IMR-90 (cell line): Measurements from ENCODE around the gene TRIM32. TPM values are rescaled to one million over a fixed set of nuclear protein-coding genes. Genes with fewer than 3 reads are reported as not detected.

Source experiments
- ATAC-seq: fragments of 200-7000 bp; cut with Tn5 transposase; 2 replicates; pipeline ENCODE4 v1.9.1; 2020; ENCODE audit warnings: low read depth, mild to moderate bottlenecking, moderate library complexity
- BruUV-seq: library from RNA; stranded (reverse); fragments of 400-500 nt; replicated peaks from 2 replicates; lab custom pipeline; 2021; lab: Mats Ljungman, UMichigan
- CTCF ChIA-PET: fragments of 300-600 bp; formaldehyde crosslinking; extraction: SDS; loops from one replicate; lab custom pipeline; 2021; ENCODE audit warnings: antibody characterized with exemption; lab: Yijun Ruan, JAX
- POLR2A ChIA-PET: fragments of 300-600 bp; sonication (Branson Sonifier 250); formaldehyde crosslinking; loops from one replicate; lab custom pipeline; 2022; ENCODE audit warnings: antibody characterized with exemption; ENCODE audit not compliant: unreplicated experiment; lab: Charles Lee
- DNase-seq: peaks from one replicate; pipeline ENCODE4 v3.0.0; 2013
- H2AFZ ChIP-seq: replicated peaks from 2 replicates; pipeline ENCODE3; 2013; ENCODE audit warnings: low read length, mild to moderate bottlenecking; ENCODE audit not compliant: poor library complexity
- H2AK5ac ChIP-seq: 2 replicates; pipeline ENCODE4 v1.6.1; 2013; ENCODE audit warnings: low read depth, low read length, inconsistent platforms
- H2AK9ac ChIP-seq: replicated peaks from 2 replicates; pipeline ENCODE3; 2013; ENCODE audit warnings: mild to moderate bottlenecking, low read depth, low read length, moderate library complexity; ENCODE audit not compliant: poor library complexity
- H2BK120ac ChIP-seq: 2 replicates; pipeline ENCODE4 v1.6.1; 2013; ENCODE audit warnings: low read depth, low read length, inconsistent platforms
- H2BK15ac ChIP-seq: 3 replicates; pipeline ENCODE4 v1.6.1; 2013; ENCODE audit warnings: low read depth, low read length, inconsistent platforms
- H2BK20ac ChIP-seq: 2 replicates; pipeline ENCODE4 v1.6.1; 2013; ENCODE audit warnings: low read depth, mild to moderate bottlenecking, inconsistent platforms, low read length, moderate library complexity
- H2BK5ac ChIP-seq: 2 replicates; pipeline ENCODE4 v1.6.1; 2013; ENCODE audit warnings: mild to moderate bottlenecking, low read depth, low read length, inconsistent platforms; ENCODE audit not compliant: poor library complexity, severe bottlenecking
- H3K14ac ChIP-seq: replicated peaks from 2 replicates; pipeline ENCODE4 v1.6.1; 2013; ENCODE audit warnings: low read depth, low read length, inconsistent platforms
- H3K18ac ChIP-seq: 2 replicates; pipeline ENCODE4 v1.6.1; 2013; ENCODE audit warnings: low read depth, low read length, control low read depth
- H3K23ac ChIP-seq: 2 replicates; pipeline ENCODE4 v1.6.1; 2013; ENCODE audit warnings: low read depth, low read length, inconsistent platforms
- H3K27ac ChIP-seq: 2 replicates; pipeline ENCODE4 v1.5.1; 2013; ENCODE audit warnings: mild to moderate bottlenecking, control low read depth, low read length; ENCODE audit not compliant: insufficient read depth
- H3K27me3 ChIP-seq: 2 replicates; pipeline ENCODE4 v1.6.1; 2013; ENCODE audit warnings: low read length; ENCODE audit not compliant: control insufficient read depth, insufficient read depth
- H3K36me3 ChIP-seq: 2 replicates; pipeline ENCODE4 v1.6.1; 2013; ENCODE audit warnings: low read length, mixed read lengths; ENCODE audit not compliant: control insufficient read depth, insufficient read depth
- H3K4ac ChIP-seq: 2 replicates; pipeline ENCODE4 v1.6.1; 2013; ENCODE audit warnings: low read depth, low read length, inconsistent platforms
- H3K4me1 ChIP-seq: 2 replicates; pipeline ENCODE4 v1.6.1; 2013; ENCODE audit warnings: low read length, mixed read lengths; ENCODE audit not compliant: control insufficient read depth, insufficient read depth
- H3K4me2 ChIP-seq: 2 replicates; pipeline ENCODE4 v1.6.1; 2013; ENCODE audit warnings: low read depth, mild to moderate bottlenecking, control low read depth, low read length, moderate library complexity
- H3K4me3 ChIP-seq: 2 replicates; pipeline ENCODE4 v1.5.1; 2013; ENCODE audit warnings: low read depth, mild to moderate bottlenecking, control low read depth, low read length, moderate library complexity; ENCODE audit not compliant: insufficient read depth
- H3K56ac ChIP-seq: 2 replicates; pipeline ENCODE4 v1.6.1; 2013; ENCODE audit warnings: low read length, inconsistent platforms; ENCODE audit not compliant: insufficient read depth; ENCODE audit errors: extremely low read depth
- H3K79me1 ChIP-seq, 2 experiments: 2 replicates each; pipeline ENCODE4 v1.6.1; 2013; ENCODE audit warnings: low read length in 2 of 2, inconsistent platforms in 1 of 2, low read depth in 1 of 2
- H3K9ac ChIP-seq: 2 replicates; pipeline ENCODE4 v1.6.1; 2013; ENCODE audit warnings: low read depth, low read length, control low read depth
- H3K9me1 ChIP-seq: 2 replicates; pipeline ENCODE4 v1.6.1; 2013; ENCODE audit warnings: low read length, inconsistent platforms; ENCODE audit not compliant: insufficient read depth
- H3K9me3 ChIP-seq: 2 replicates; pipeline ENCODE4 v1.6.1; 2013; ENCODE audit warnings: low read length; ENCODE audit not compliant: control insufficient read depth, insufficient read depth
- H4K20me1 ChIP-seq: 2 replicates; pipeline ENCODE4 v1.6.1; 2013; ENCODE audit warnings: low read length, inconsistent platforms; ENCODE audit not compliant: insufficient read depth
- H4K5ac ChIP-seq: 2 replicates; pipeline ENCODE4 v1.6.1; 2013; ENCODE audit warnings: mild to moderate bottlenecking, low read depth, low read length, control low read depth
- H4K8ac ChIP-seq, 2 experiments: 2 replicates each; pipeline ENCODE4 v1.6.1; 2013; ENCODE audit warnings: low read depth in 2 of 2, low read length in 2 of 2, control low read depth in 1 of 2, inconsistent platforms in 1 of 2
- H4K91ac ChIP-seq: 2 replicates; pipeline ENCODE4 v1.6.1; 2013; ENCODE audit warnings: low read depth, low read length, inconsistent platforms; ENCODE audit not compliant: insufficient read depth
- CEBPB ChIP-seq: IDR thresholded peaks from 2 replicates; pipeline ENCODE4 v1.6.1; 2012; ENCODE audit warnings: low read depth, low read length, improper control_type of control experiment
- CHD1 ChIP-seq: IDR thresholded peaks from 2 replicates; pipeline ENCODE4 v1.6.1; 2012; ENCODE audit warnings: low read depth, low read length, improper control_type of control experiment
- MXI1 ChIP-seq: IDR thresholded peaks from 2 replicates; pipeline ENCODE4 v1.6.1; 2012; ENCODE audit warnings: low read depth, mild to moderate bottlenecking, low read length, moderate library complexity, borderline replicate concordance
- NFE2L2 ChIP-seq: fragments of 150-350 bp; IDR thresholded peaks from 2 replicates; pipeline ENCODE4 v1.6.1; 2016; ENCODE audit warnings: low read depth, mild to moderate bottlenecking, low read length
- POLR2A ChIP-seq: IDR thresholded peaks from 2 replicates; pipeline ENCODE4 v1.6.1; 2012; ENCODE audit warnings: mild to moderate bottlenecking, low read depth, low read length
- RCOR1 ChIP-seq: IDR thresholded peaks from 2 replicates; pipeline ENCODE4 v1.6.1; 2012; ENCODE audit warnings: mild to moderate bottlenecking, low read length, improper control_type of control experiment; ENCODE audit not compliant: insufficient replicate concordance
- SMC3 ChIP-seq: fragments of 150-350 bp; IDR thresholded peaks from 2 replicates; pipeline ENCODE4 v1.6.1; 2016; ENCODE audit warnings: low read depth, mild to moderate bottlenecking, antibody characterized with exemption, low read length, moderate library complexity
- WGBS, 2 experiments: methylation state at CpG; one replicate each; pipeline versions ENCODE4 v1.1.5 to v1.1.7; 2013; ENCODE audit warnings: missing lambda C conversion rate in 2 of 2; ENCODE audit not compliant: insufficient read length in 1 of 2; ENCODE audit errors: extremely low coverage in 2 of 2; 5-methylcytosine and 5-hydroxymethylcytosine counted together
- dilution Hi-C: fragments of 300-500 bp; cut with HindIII; formaldehyde crosslinking; loops from one replicate; pipeline ENCODE4 v1.14.3; 2018; ENCODE audit warnings: low sequenced_read_pairs; ENCODE audit not compliant: unreplicated experiment
- in situ Hi-C: fragments of 300-500 bp; cut with MboI; formaldehyde crosslinking; loops from 3 replicates; pipeline ENCODE4 v1.14.3; 2019; ENCODE audit warnings: low sequenced_read_pairs, inconsistent platforms, mixed read lengths
- intact Hi-C: fragments of 100-400 bp; cut with micrococcal nuclease; formaldehyde crosslinking; loops from 2 replicates; pipeline ENCODE4 v1.10.0; 2022
- polyA plus RNA-seq, 3 experiments: library from polyadenylated mRNA; depleted of rRNA; stranded (reverse); fragments of >200 nt; gene quantifications; 2 replicates each; pipeline ENCODE4 v1.2.3, GENCODE V29; 2012; ENCODE audit warnings: low replicate concordance in 1 of 3
- total RNA-seq: library from RNA; depleted of rRNA; stranded (reverse); fragments of >200 nt; gene quantifications from 2 replicates; pipeline ENCODE4 v1.2.3, GENCODE V29; 2012
- TF ChIP-seq, protein P1 (sequence below): conservative IDR thresholded peaks from 2 replicates; pipeline ENCODE4 v1.5.1; 2012; ENCODE audit warnings: mild to moderate bottlenecking, low read depth, low read length, improper control_type of control experiment

The TRIM32 gene
- total and polyA plus RNA-seq, 2 of the 4 experiments (the other 2 are of a cell fraction): 12.8 to 31.0 TPM

DNA sequence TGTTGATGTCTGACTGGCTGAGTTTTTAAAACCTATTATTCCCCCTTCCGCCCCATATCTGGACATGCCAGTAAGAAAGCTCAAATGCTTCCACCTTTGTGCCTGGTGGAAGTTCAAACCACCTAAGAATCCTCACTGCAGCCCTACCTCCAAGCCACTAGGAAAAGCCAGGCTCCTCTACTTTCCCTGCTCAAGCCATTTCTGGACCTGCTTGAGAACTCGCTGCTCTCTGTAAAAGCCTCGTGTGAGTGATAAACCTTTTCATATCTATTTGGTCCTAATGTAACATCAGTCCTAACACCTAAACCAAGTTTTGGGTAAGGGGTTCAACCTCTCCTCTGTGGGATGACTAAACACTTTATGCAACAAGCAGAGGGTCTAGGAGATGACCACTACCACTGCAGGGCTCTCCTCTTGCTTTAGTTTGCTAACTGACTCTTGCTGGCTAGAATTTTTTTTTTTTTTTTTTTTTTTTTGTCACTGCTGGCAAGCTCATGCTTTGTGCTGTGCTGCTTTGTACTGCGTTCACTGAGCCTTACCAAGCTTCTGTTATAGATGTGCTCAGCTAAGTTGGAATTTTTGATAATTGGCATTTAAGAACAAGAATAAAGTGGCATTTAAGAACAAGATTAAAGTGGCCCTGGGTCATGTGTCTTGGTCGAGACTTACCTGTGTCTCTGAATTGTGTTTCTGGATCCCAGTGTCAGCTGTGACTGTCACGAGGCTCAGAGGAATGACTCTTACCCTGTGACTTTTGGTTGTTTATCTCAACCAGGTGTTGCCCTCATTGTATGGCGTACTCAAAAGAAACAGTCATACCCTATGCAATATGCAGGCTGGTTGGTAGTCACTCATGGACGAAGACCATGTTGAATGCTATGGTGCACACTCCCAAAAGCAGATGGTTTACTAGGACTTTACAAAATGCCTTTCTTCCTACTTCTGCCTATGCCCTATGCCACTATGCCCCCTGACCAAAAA, 19.5 kb downstream of the TRIM32 start:
- TF ChIP-seq, protein P1, sequence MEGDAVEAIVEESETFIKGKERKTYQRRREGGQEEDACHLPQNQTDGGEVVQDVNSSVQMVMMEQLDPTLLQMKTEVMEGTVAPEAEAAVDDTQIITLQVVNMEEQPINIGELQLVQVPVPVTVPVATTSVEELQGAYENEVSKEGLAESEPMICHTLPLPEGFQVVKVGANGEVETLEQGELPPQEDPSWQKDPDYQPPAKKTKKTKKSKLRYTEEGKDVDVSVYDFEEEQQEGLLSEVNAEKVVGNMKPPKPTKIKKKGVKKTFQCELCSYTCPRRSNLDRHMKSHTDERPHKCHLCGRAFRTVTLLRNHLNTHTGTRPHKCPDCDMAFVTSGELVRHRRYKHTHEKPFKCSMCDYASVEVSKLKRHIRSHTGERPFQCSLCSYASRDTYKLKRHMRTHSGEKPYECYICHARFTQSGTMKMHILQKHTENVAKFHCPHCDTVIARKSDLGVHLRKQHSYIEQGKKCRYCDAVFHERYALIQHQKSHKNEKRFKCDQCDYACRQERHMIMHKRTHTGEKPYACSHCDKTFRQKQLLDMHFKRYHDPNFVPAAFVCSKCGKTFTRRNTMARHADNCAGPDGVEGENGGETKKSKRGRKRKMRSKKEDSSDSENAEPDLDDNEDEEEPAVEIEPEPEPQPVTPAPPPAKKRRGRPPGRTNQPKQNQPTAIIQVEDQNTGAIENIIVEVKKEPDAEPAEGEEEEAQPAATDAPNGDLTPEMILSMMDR: no peak
- no peak for TF ChIP-seq CHD1
- TF ChIP-seq POLR2A: no peak
- TF ChIP-seq MXI1: no peak
- TF ChIP-seq SMC3: no peak
- TF ChIP-seq RCOR1: no peak
- TF ChIP-seq CEBPB: no peak
- no peak for TF ChIP-seq NFE2L2
- in situ Hi-C loops: no loop called here

More for the DNA sequence above, 19.5 kb downstream of the TRIM32 start:
- H2BK20ac ChIP-seq: no peak overlapping the region
- no TSS peak for BruUV-seq
- ATAC-seq: no peak
- no peak overlapping the region for H3K18ac ChIP-seq
- 100% methylated on average over 2 of the region's 8 CpGs; no CpG with 5 or more reads in 1 of the 2 experiments for WGBS, 2 experiments
- no peak overlapping the region for H2BK5ac ChIP-seq
- H3K79me1 ChIP-seq: peaks cover 10 to 19% of the 10 kb centered on the region in 2 experiments
- no peaks in the 10 kb centered on the region for H3K9me3 ChIP-seq
- H4K8ac ChIP-seq: no peak overlapping the region
- H4K5ac ChIP-seq: no peak overlapping the region
- CTCF ChIA-PET: no interaction called here
- no peak overlapping the region for H2AK9ac ChIP-seq
- H3K56ac ChIP-seq: no peak overlapping the region
- no peak overlapping the region for H3K23ac ChIP-seq
- no peak overlapping the region for H4K91ac ChIP-seq
- peaks cover 4% of the 10 kb centered on the region for H3K9me1 ChIP-seq
- no peak overlapping the region for H3K14ac ChIP-seq
- no peak overlapping the region for H3K27ac ChIP-seq
- no peak for DNase-seq
- no peak overlapping the region for H3K4me2 ChIP-seq
- POLR2A ChIA-PET: no interaction called here
- H3K4me3 ChIP-seq: no peak overlapping the region
- intact Hi-C loops (no loop called here), dilution Hi-C loops (no loop called here)
- H3K4ac ChIP-seq: no peak overlapping the region
- no peaks in the 10 kb centered on the region; the same call in 1 of the 2 replicates for H3K36me3 ChIP-seq
- H2BK120ac ChIP-seq: no peak overlapping the region
- H2BK15ac ChIP-seq: no peak overlapping the region
- H3K9ac ChIP-seq: no peak overlapping the region
- H2AFZ ChIP-seq: no peak overlapping the region
- H2AK5ac ChIP-seq: no peak overlapping the region
- peaks cover under 1% of the 10 kb centered on the region; the same call in 1 of the 2 replicates for H3K4me1 ChIP-seq
- peaks cover 14% of the 10 kb centered on the region; the same call in 1 of the 2 replicates for H4K20me1 ChIP-seq
- H3K27me3 ChIP-seq: no peaks in the 10 kb centered on the region
